ENCODE data around the gene FARSA. TPM values are rescaled to one million over a fixed set of nuclear protein-coding genes. Genes with fewer than 3 reads are reported as not detected.

FARSA gene
- total and polyA plus RNA-seq, 2 of the 13 experiments (the other 11 are each of a cell fraction or from before 2014, with no cell fraction given): 25.9 to 72.0 TPM

- in situ Hi-C loops (cut with HindIII; ENCODE audit: extremely low pct_ligation_motif_present, low pct_unique_long_range_greater_than_20kb): no loop called here
- no peaks in the 10 kb centered on the region for H3K27me3 ChIP-seq (ENCODE audit: control insufficient read depth in 1 of 2, insufficient read depth in 2 of 2, low read length in 2 of 2)
- TF ChIP-seq SMC3 (IDR thresholded peaks at IDR 0.05; ENCODE audit: low read length) (no peak), ZBTB38 (CRISPR knock-in tag; IDR thresholded peaks at IDR 0.05) (no peak), SMAD9 (CRISPR knock-in tag; IDR thresholded peaks at IDR 0.05) (no peak), ZFP37 (CRISPR knock-in tag; IDR thresholded peaks at IDR 0.05; ENCODE audit: borderline replicate concordance) (no peak), KDM3A (CRISPR knock-in tag; IDR thresholded peaks at IDR 0.05; ENCODE audit: low read depth) (no peak), ZNF605 (CRISPR knock-in tag; IDR thresholded peaks at IDR 0.05) (no peak), RFX1 (IDR thresholded peaks at IDR 0.05) (no peak), ARNT (IDR thresholded peaks at IDR 0.05) (no peak), ZSCAN25 (CRISPR knock-in tag; IDR thresholded peaks at IDR 0.05) (no peak), ZNF234 (CRISPR knock-in tag; conservative IDR thresholded peaks at IDR 0.05) (no peak), ZNF781 (CRISPR knock-in tag; IDR thresholded peaks at IDR 0.05; ENCODE audit: borderline replicate concordance, not compliant biosample characterization) (no peak)
- TF ChIP-seq, protein P1, sequence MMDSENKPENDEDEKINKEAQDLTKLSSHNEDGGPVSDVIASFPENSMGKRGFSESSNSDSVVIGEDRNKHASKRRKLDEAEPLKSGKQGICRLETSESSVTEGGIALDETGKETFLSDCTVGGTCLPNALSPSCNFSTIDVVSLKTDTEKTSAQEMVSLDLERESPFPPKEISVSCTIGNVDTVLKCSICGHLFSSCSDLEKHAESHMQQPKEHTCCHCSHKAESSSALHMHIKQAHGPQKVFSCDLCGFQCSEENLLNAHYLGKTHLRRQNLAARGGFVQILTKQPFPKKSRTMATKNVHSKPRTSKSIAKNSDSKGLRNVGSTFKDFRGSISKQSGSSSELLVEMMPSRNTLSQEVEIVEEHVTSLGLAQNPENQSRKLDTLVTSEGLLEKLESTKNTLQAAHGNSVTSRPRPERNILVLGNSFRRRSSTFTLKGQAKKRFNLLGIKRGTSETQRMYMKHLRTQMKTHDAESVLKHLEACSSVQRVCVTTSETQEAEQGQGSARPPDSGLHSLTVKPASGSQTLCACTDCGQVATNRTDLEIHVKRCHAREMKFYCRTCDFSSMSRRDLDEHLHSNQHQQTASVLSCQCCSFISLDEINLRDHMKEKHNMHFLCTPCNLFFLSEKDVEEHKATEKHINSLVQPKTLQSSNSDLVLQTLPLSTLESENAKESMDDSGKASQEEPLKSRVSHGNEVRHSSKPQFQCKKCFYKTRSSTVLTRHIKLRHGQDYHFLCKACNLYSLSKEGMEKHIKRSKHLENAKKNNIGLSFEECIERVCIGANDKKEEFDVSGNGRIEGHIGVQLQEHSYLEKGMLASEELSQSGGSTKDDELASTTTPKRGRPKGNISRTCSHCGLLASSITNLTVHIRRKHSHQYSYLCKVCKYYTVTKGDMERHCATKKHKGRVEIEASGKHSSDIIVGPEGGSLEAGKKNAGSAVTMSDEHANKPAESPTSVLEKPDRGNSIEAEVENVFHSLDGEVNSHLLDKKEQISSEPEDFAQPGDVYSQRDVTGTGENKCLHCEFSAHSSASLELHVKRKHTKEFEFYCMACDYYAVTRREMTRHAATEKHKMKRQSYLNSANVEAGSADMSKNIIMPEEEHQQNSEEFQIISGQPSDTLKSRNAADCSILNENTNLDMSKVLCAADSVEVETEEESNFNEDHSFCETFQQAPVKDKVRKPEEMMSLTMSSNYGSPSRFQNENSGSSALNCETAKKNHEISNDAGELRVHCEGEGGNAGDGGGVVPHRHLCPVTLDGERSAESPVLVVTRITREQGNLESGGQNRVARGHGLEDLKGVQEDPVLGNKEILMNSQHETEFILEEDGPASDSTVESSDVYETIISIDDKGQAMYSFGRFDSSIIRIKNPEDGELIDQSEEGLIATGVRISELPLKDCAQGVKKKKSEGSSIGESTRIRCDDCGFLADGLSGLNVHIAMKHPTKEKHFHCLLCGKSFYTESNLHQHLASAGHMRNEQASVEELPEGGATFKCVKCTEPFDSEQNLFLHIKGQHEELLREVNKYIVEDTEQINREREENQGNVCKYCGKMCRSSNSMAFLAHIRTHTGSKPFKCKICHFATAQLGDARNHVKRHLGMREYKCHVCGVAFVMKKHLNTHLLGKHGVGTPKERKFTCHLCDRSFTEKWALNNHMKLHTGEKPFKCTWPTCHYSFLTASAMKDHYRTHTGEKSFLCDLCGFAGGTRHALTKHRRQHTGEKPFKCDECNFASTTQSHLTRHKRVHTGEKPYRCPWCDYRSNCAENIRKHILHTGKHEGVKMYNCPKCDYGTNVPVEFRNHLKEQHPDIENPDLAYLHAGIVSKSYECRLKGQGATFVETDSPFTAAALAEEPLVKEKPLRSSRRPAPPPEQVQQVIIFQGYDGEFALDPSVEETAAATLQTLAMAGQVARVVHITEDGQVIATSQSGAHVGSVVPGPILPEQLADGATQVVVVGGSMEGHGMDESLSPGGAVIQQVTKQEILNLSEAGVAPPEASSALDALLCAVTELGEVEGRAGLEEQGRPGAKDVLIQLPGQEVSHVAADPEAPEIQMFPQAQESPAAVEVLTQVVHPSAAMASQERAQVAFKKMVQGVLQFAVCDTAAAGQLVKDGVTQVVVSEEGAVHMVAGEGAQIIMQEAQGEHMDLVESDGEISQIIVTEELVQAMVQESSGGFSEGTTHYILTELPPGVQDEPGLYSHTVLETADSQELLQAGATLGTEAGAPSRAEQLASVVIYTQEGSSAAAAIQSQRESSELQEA (CRISPR knock-in tag; IDR thresholded peaks at IDR 0.05; ENCODE audit: not compliant biosample characterization): no peak
- no TSS peak for BruUV-seq (replicated peaks)
- no peak overlapping the region for H3K9ac ChIP-seq (ENCODE audit: insufficient read depth, low read depth, low read length)
- FAIRE-seq: no peak
- ChIA-PET CTCF (ENCODE audit: low intra/inter-chr PET ratio, low total read pairs) (no interaction called here), POLR2A (interaction anchor here (1.2 kb wide), 1 partner anchor 9 kb away, joined by 3 read pairs; no protein-coding TSS in a partner anchor)
- no peak overlapping the region for H3K4me2 ChIP-seq (ENCODE audit: low read depth, low read length)
- no peaks in the 10 kb centered on the region for H3K4me1 ChIP-seq (ENCODE audit: insufficient read depth, low read length)
- no peaks in the 10 kb centered on the region for H4K20me1 ChIP-seq (ENCODE audit: insufficient read depth, low read length)
- H3K36me3 ChIP-seq (replicated peaks in 1 of 2; ENCODE audit: control insufficient read depth in 1 of 2, insufficient read depth in 2 of 2, low read length in 2 of 2): no peaks in the 10 kb centered on the region
- WGBS (ENCODE audit: low lambda C conversion rate): 97% methylated on average over 63 of the region's 86 CpGs
- DNase-seq (ENCODE audit: low spot score): no peak
- no peaks in the 10 kb centered on the region for H3K79me2 ChIP-seq (ENCODE audit: insufficient read depth, low read length)
- no peaks in the 10 kb centered on the region for H3K9me3 ChIP-seq (ENCODE audit: low read length)
- ATAC-seq: no peak; the same call in 2 of the 3 replicates
- intact Hi-C loops (cut with micrococcal nuclease; ENCODE audit: unreplicated experiment): no loop called here
- H3K27ac ChIP-seq (ENCODE audit: extremely low read length, insufficient read depth, low read length): no peak overlapping the region
- H2AFZ ChIP-seq (ENCODE audit: low read length): no peak overlapping the region
- H3K4me3 ChIP-seq (replicated peaks in 1 of 3; ENCODE audit: insufficient read depth in 1 of 3, low read depth in 2 of 3, low read length in 3 of 3): no peak overlapping the region
Measured at GRCh38 chr19:12873891-12874745, 59.4 kb downstream of the FARSA start.

Measured in HepG2 (cell line).